PC-9 (cell line): ENCODE data around the gene TTC39A. TPM values are rescaled to one million over a fixed set of nuclear protein-coding genes. Genes with fewer than 3 reads are reported as not detected.

ENCODE experiments used
- BruUV-seq: library from RNA; stranded (reverse); fragments of 400-500 nt; replicated peaks from 2 replicates; lab custom pipeline; 2021; lab: Mats Ljungman, UMichigan
- CTCF ChIA-PET: fragments of 300-600 bp; sonication (Branson Sonifier 250); formaldehyde crosslinking; loops from one replicate; lab custom pipeline; 2022; ENCODE audit warnings: antibody characterized with exemption; lab: Charles Lee
- POLR2A ChIA-PET: fragments of 300-600 bp; sonication (Branson Sonifier 250); formaldehyde crosslinking; loops from one replicate; lab custom pipeline; 2022; ENCODE audit warnings: antibody characterized with exemption; ENCODE audit not compliant: unreplicated experiment; lab: Charles Lee
- DNase-seq, 2 experiments: peaks; one replicate each; pipeline versions ENCODE4 v3.0.0 to v3.0.0-alpha.2; 2015 to 2022; ENCODE audit warnings: mixed read lengths in 1 of 2
- H2AFZ ChIP-seq: fragments of 200-600 bp; sonication (generic); 2 replicates; pipeline ENCODE4 v1.8.1; 2017; ENCODE audit warnings: antibody characterized with exemption
- H3F3A ChIP-seq: fragments of 200-600 bp; sonication (generic); 2 replicates; pipeline ENCODE4 v1.8.1; 2017; ENCODE audit warnings: antibody characterized with exemption, mild to moderate bottlenecking, low read depth; ENCODE audit not compliant: insufficient read depth
- H3K27ac ChIP-seq: fragments of 200-600 bp; sonication (generic); 2 replicates; pipeline ENCODE4 v1.6.1; 2016; ENCODE audit warnings: mixed run types
- H3K27me3 ChIP-seq: fragments of 200-600 bp; sonication (generic); 2 replicates; pipeline ENCODE4 v1.6.1; 2016; ENCODE audit warnings: low read depth, mixed run types; ENCODE audit not compliant: insufficient read depth
- H3K36me3 ChIP-seq: fragments of 200-600 bp; sonication (generic); 2 replicates; pipeline ENCODE4 v1.6.1; 2016; ENCODE audit warnings: low read depth, mixed run types
- H3K4me1 ChIP-seq: fragments of 200-600 bp; sonication (generic); replicated peaks from 2 replicates; pipeline ENCODE4 v1.6.1; 2016; ENCODE audit warnings: mixed run types; ENCODE audit not compliant: insufficient read depth
- H3K4me2 ChIP-seq: fragments of 200-600 bp; sonication (generic); 2 replicates; pipeline ENCODE4 v1.6.1; 2017; ENCODE audit warnings: mixed run types
- H3K4me3 ChIP-seq: fragments of 200-600 bp; sonication (generic); 2 replicates; pipeline ENCODE4 v1.6.1; 2016; ENCODE audit warnings: mixed run types
- H3K79me2 ChIP-seq: fragments of 200-600 bp; sonication (generic); 2 replicates; pipeline ENCODE4 v1.6.1; 2017; ENCODE audit warnings: low read depth, mixed run types
- H3K9me2 ChIP-seq: fragments of 200-600 bp; sonication (generic); 2 replicates; pipeline ENCODE4 v1.8.1; 2017; ENCODE audit warnings: mild to moderate bottlenecking; ENCODE audit not compliant: insufficient read depth
- H3K9me3 ChIP-seq: fragments of 200-600 bp; sonication (generic); 2 replicates; pipeline ENCODE4 v1.8.1; 2016; ENCODE audit warnings: low read depth; ENCODE audit not compliant: insufficient read depth
- H4K20me1 ChIP-seq: fragments of 200-600 bp; sonication (generic); 2 replicates; pipeline ENCODE4 v1.8.1; 2017; ENCODE audit not compliant: insufficient read depth
- CTCF ChIP-seq: fragments of 200-600 bp; sonication (generic); conservative IDR thresholded peaks from 2 replicates; pipeline ENCODE4 v1.6.1; 2017; ENCODE audit warnings: mixed run types, antibody characterized with exemption, mild to moderate bottlenecking, moderate library complexity
- EZH2 ChIP-seq: fragments of 200-600 bp; sonication (generic); IDR thresholded peaks from 2 replicates; pipeline ENCODE4 v1.8.0; 2017; ENCODE audit warnings: antibody characterized with exemption, low read depth
- intact Hi-C: fragments of 100-400 bp; cut with micrococcal nuclease; formaldehyde crosslinking; loops from one replicate; pipeline ENCODE4 v1.10.0; 2022; ENCODE audit not compliant: unreplicated experiment
- total RNA-seq: library from RNA; stranded (reverse); gene quantifications from 2 replicates; pipeline ENCODE4 v1.2.3, GENCODE V29; 2021

The TTC39A gene
- total RNA-seq, 1 experiment from 2014 or later: 7.3 TPM

GRCh38 chr1:51301844-51302162 lies 28.6 kb downstream of the TTC39A start:
- Histone ChIP-seq H3K27ac (no peak overlapping the region), H3K79me2 (no peaks in the 10 kb centered on the region), H3K9me3 (no peaks in the 10 kb centered on the region), H3K4me3 (no peak overlapping the region), H3K27me3 (no peaks in the 10 kb centered on the region), H4K20me1 (no peaks in the 10 kb centered on the region), H3K9me2 (no peaks in the 10 kb centered on the region), H2AFZ (no peak overlapping the region), H3K4me2 (no peak overlapping the region), H3K4me1 (no peaks in the 10 kb centered on the region; the same call in 1 of the 2 replicates), H3F3A (no peaks in the 10 kb centered on the region), H3K36me3 (no peaks in the 10 kb centered on the region)
- TF ChIP-seq CTCF: no peak
- no TSS peak for BruUV-seq
- intact Hi-C loops: no loop called here
- ChIA-PET CTCF (no interaction called here), POLR2A (no interaction called here)
- no peak for DNase-seq

- H2AFZ ChIP-seq: no peak overlapping the region
Observed at GRCh38 chr1:51301152-51301843, 29.1 kb downstream of the TTC39A start.

GRCh38 chr1:51299981-51300670 lies 30.2 kb downstream of the TTC39A start:
- Histone ChIP-seq H3K4me3 (no peak overlapping the region), H3K27ac (no peak overlapping the region), H3K9me3 (no peaks in the 10 kb centered on the region), H3K36me3 (no peaks in the 10 kb centered on the region), H3K4me2 (no peak overlapping the region), H3K27me3 (no peaks in the 10 kb centered on the region), H3F3A (peaks cover 5% of the 10 kb centered on the region; the same call in 1 of the 2 replicates), H2AFZ (no peak overlapping the region), H3K4me1 (no peaks in the 10 kb centered on the region; the same call in 1 of the 2 replicates), H3K79me2 (no peaks in the 10 kb centered on the region), H4K20me1 (no peaks in the 10 kb centered on the region), H3K9me2 (no peaks in the 10 kb centered on the region)
- no peak for DNase-seq
- intact Hi-C loops: loop anchor here (10.0 kb wide), 1 partner anchor 525 kb away; no protein-coding TSS in a partner anchor
- ChIA-PET POLR2A (no interaction called here), CTCF (interaction anchor here (0.6 kb wide), 1 partner anchor 468 kb away, joined by 3 read pairs; no protein-coding TSS in a partner anchor)
- no TSS peak for BruUV-seq
- TF ChIP-seq CTCF (no peak), EZH2 (no peak)

More at GRCh38 chr1:51301152-51301843, 29.1 kb downstream of the TTC39A start:
- Histone ChIP-seq H4K20me1 (no peaks in the 10 kb centered on the region), H3K36me3 (no peaks in the 10 kb centered on the region), H3K27ac (no peak overlapping the region), H3K79me2 (no peaks in the 10 kb centered on the region), H3K9me2 (no peaks in the 10 kb centered on the region), H3K4me1 (no peaks in the 10 kb centered on the region; the same call in 1 of the 2 replicates), H3F3A (no peaks in the 10 kb centered on the region), H3K27me3 (no peaks in the 10 kb centered on the region), H3K4me2 (no peak overlapping the region), H3K4me3 (no peak overlapping the region), H3K9me3 (no peaks in the 10 kb centered on the region)
- no peak for TF ChIP-seq CTCF
- ChIA-PET CTCF (no interaction called here), POLR2A (no interaction called here)
- DNase-seq: no peak
- intact Hi-C loops: no loop called here
- BruUV-seq: no TSS peak
